Heart right ventricle (tissue), 16 donors: ENCODE data around the gene SEC14L2. TPM values are rescaled to one million over a fixed set of nuclear protein-coding genes. Genes with fewer than 3 reads are reported as not detected.

Experiments used
- ATAC-seq, 8 donors: fragments of 200-7000 bp; cut with Tn5 transposase; one replicate each; pipeline ENCODE4 v1.9.1; 2020; ENCODE audit warnings: mild to moderate bottlenecking in 8 of 8, moderate library complexity in 8 of 8, moderate number of reproducible peaks in 1 of 8
- DNase-seq, 2 donors: peaks; one replicate each; pipeline ENCODE4 v3.0.0-alpha.2; 2020
- H3K27ac ChIP-seq, 10 donors: fragments of 200-600 bp; sonication (generic) in 2 of 10; one replicate each; pipeline versions ENCODE4 v1.5.0 to v1.8.0; 2020 to 2022; ENCODE audit warnings: mild to moderate bottlenecking in 3 of 10
- H3K27me3 ChIP-seq, 7 donors: fragments of 200-600 bp; one replicate each; pipeline ENCODE4 v1.8.0; 2021 to 2022; ENCODE audit warnings: mild to moderate bottlenecking in 2 of 7
- H3K36me3 ChIP-seq, 9 donors: fragments of 200-600 bp; sonication (generic) in 1 of 9; one replicate each; pipeline versions ENCODE4 v1.5.0 to v1.8.0; 2020 to 2022; ENCODE audit warnings: mild to moderate bottlenecking in 2 of 9
- H3K4me1 ChIP-seq, 9 donors: fragments of 200-600 bp; sonication (generic) in 1 of 9; one replicate each; pipeline versions ENCODE4 v1.5.0 to v1.8.0; 2020 to 2022; ENCODE audit warnings: mild to moderate bottlenecking in 4 of 9
- H3K4me3 ChIP-seq, 10 donors: fragments of 200-600 bp; sonication (generic) in 2 of 10; one replicate each; pipeline versions ENCODE4 v1.5.0 to v1.8.0; 2020 to 2022; ENCODE audit warnings: mild to moderate bottlenecking in 7 of 10, moderate library complexity in 2 of 10
- H3K9me3 ChIP-seq, 11 donors: fragments of 200-600 bp in 10 of 11; sonication (generic) in 2 of 11; one replicate each; pipeline versions ENCODE4 v1.5.0 to v1.8.0; 2013 to 2022; ENCODE audit warnings: mild to moderate bottlenecking in 2 of 11, control low read depth in 1 of 11, moderate library complexity in 1 of 11
- WGBS, 2 donors: extraction: QIAGEN DNeasy Blood & Tissue Kit; methylation state at CpG; one replicate each; pipeline ENCODE4 v1.1.7; 2013; ENCODE audit warnings: inconsistent platforms in 1 of 2; 5-methylcytosine and 5-hydroxymethylcytosine counted together
- intact Hi-C, 10 donors: fragments of 100-400 bp; cut with DNase I; formaldehyde crosslinking; loops; one replicate each; pipeline versions ENCODE4 v1.11.1 to v1.14.2; 2022
- polyA plus RNA-seq, 2 donors: library from polyadenylated mRNA; stranded (reverse); fragments of 200-250 nt; gene quantifications; one replicate each; pipeline ENCODE4 v1.2.3, GENCODE V29; 2013
- total RNA-seq, 10 donors: library from RNA; stranded (reverse); fragmentation: NEBNext Ultra II Directional in 3 of 10; extraction: Animal tissue kit (Norgen Biotek cat#: 25700) in 3 of 10; gene quantifications; one replicate each; pipeline versions ENCODE4 v1.2.1 to v1.2.4, GENCODE V29; 2021 to 2023
- TF ChIP-seq, protein P1 (sequence below), 9 donors: fragments of 200-600 bp; sonication (generic) in 2 of 9; IDR thresholded peaks; one replicate each; pipeline versions ENCODE4 v1.5.0 to v1.8.0; 2021 to 2022; ENCODE audit warnings: antibody characterized with exemption in 9 of 9, mild to moderate bottlenecking in 5 of 9, moderate library complexity in 1 of 9
- donor health status: Arrhythmogenic right ventricular cardiomyopathy.
- donor health status: ischemic (EF 13 %, LVEDD 7.1; RV severe dilation, severe dysfunction).
- donor health status: healthy with polysubstance abuse.
- donor health status: DM: no; HTN: yes; CAD: no.
- donor health status: DM: no; HTN: no; CAD: no.
- donor health status: ischemic (EF 25% LVEDD 6.9; RV normal size, moderate dysfunction).
- donor health status: ischemic (EF 25% LVEDD 5.7; RV mildly dilated, moderate dysfunction).
- donor health status: healthy.
- donor health status: DM: yes; HTN: yes; CAD: no.
- donor health status: Ischemic cardiomyopathy.
- donor health status: ischemic (EF 35%, LVEDD 5.7; RV mildly dilated, moderate dysfunction).
- donor health status: nonischemic (EF 11% LVEDD 7.7; RV severe dilation, severe dysfunction).
- donor health status: DM: yes; HTN: yes; CAD: no.
- donor health status: PGD.
- donor health status: ischemic (EF 29% LVEDD 5.4; RV normal size, mild dysfunction).
- donor health status: nonischemic (EF 23%, LVEDD 6.1; RV moderate dilation, normal function).

The SEC14L2 gene
- total and polyA plus RNA-seq, 12 donors: 0.21 to 7.6 (median 0.87) TPM

- Histone ChIP-seq H3K36me3 (no peaks in the 10 kb centered on the region), H3K4me1 (peaks cover 0 to 19% (median 0%) of the 10 kb centered on the region in 9 donors), H3K27ac (no peak overlapping the region), H3K9me3 (peaks cover 0 to 10% (median 0%) of the 10 kb centered on the region in 11 donors), H3K27me3 (peaks cover 0 to 57% (median 8%) of the 10 kb centered on the region in 7 donors), H3K4me3 (no peak overlapping the region)
- no peak for ATAC-seq
- intact Hi-C loops: no loop called here
- 92 to 94% methylated on average over 4 of the region's 4 CpGs for WGBS, 2 donors
- TF ChIP-seq, protein P1, sequence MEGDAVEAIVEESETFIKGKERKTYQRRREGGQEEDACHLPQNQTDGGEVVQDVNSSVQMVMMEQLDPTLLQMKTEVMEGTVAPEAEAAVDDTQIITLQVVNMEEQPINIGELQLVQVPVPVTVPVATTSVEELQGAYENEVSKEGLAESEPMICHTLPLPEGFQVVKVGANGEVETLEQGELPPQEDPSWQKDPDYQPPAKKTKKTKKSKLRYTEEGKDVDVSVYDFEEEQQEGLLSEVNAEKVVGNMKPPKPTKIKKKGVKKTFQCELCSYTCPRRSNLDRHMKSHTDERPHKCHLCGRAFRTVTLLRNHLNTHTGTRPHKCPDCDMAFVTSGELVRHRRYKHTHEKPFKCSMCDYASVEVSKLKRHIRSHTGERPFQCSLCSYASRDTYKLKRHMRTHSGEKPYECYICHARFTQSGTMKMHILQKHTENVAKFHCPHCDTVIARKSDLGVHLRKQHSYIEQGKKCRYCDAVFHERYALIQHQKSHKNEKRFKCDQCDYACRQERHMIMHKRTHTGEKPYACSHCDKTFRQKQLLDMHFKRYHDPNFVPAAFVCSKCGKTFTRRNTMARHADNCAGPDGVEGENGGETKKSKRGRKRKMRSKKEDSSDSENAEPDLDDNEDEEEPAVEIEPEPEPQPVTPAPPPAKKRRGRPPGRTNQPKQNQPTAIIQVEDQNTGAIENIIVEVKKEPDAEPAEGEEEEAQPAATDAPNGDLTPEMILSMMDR (IDR thresholded peaks at IDR 0.05): no peak
- DNase-seq: no peak
Observed at GRCh38 chr22:30439226-30439625, 42.4 kb downstream of the SEC14L2 start.

DNA sequence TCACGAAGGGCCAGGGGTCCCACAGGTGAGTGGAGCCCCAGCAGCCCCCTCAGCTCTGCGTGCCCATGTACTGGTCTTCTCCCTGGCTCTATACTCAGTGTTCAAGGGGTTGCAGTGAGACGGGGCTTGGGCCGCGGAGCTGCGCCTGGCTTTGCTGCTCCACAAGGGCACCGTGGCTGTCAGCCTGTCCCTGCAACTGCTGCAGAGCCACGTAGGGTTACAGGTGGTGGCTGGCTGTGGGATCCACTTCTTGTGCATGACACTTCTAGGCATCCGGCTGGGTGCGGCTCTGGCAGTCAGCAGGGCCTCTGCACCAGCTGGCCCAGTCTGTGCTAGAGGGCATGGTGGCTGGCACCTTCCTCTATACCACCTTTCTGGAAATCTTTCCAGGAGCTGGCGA is 43.0 kb downstream of the SEC14L2 start:
- no peak overlapping the region for H3K27ac ChIP-seq
- peaks cover 0 to 19% (median 0%) of the 10 kb centered on the region in 9 donors for H3K4me1 ChIP-seq
- DNase-seq (no peak), ATAC-seq (no peak)
- 88 to 92% methylated on average over 11 of the region's 11 CpGs for WGBS, 2 donors
- H3K4me3 ChIP-seq: no peak overlapping the region
- TF ChIP-seq, protein P1 (IDR thresholded peaks at IDR 0.05): no peak
- H3K27me3 ChIP-seq: peaks cover 0 to 63% (median 8%) of the 10 kb centered on the region in 7 donors
- no peaks in the 10 kb centered on the region for H3K36me3 ChIP-seq
- intact Hi-C loops: no loop called here
- H3K9me3 ChIP-seq: peaks cover 0 to 10% (median 0%) of the 10 kb centered on the region in 11 donors

GRCh38 chr22:30441088-30441487 is 44.3 kb downstream of the SEC14L2 start:
- Histone ChIP-seq H3K27ac (no peak overlapping the region), H3K4me3 (no peak overlapping the region), H3K4me1 (peaks cover 0 to 12% (median 0%) of the 10 kb centered on the region in 9 donors), H3K9me3 (peaks cover 0 to 2% (median 0%) of the 10 kb centered on the region in 11 donors), H3K36me3 (no peaks in the 10 kb centered on the region), H3K27me3 (peaks cover 0 to 73% (median 10%) of the 10 kb centered on the region in 7 donors)
- TF ChIP-seq, protein P1 (IDR thresholded peaks at IDR 0.05): no peak
- WGBS, 2 donors: 71 to 77% methylated on average over 9 of the region's 9 CpGs
- intact Hi-C loops: no loop called here
- DNase-seq (no peak), ATAC-seq (no peak)

DNA sequence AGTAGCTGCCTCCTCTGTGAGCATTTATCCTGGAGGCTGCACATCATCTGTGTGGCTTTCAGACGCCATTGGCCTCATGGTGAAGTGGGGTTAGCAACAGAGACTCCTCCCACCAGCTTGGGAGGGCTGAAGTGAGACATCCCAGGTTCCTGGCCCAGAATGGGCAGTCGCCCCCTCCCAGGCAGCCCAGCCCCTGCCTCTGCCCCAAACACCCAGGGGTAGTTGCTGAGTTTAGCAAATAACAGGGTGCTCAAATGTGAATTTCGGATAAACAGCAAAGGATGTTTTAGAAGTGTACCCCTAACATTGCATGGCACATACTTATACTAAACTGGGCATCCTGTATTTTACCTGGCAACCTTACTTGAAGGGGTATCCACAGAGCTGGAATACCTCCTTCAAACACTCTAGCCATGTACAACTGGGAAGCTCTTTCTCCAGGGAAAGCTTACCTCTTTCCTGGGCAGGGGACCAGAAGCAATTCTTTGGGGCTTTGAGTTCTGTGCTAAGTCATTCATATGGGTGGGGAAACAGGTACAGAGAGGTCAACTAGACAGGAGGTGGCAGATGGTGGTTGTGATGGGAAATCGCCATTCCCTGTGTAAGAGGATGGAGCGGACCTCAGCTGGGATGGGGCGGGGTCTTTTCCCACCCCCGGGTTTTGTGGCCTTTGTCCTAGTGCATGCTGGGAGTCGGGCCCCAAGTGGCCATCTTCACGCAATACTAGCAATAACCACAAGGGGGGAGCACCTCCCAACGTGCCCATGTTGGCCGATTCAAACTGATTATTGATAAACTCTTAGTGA is 48.0 kb downstream of the SEC14L2 start:
- H3K27me3 ChIP-seq: peaks cover 0 to 65% (median 17%) of the 10 kb centered on the region in 7 donors
- TF ChIP-seq, protein P1 (IDR thresholded peaks at IDR 0.05): peak in 8 of 9 donors; percentile 38 to 79 (median 67)
- WGBS, 2 donors: 23 to 24% methylated on average over 11 of the region's 11 CpGs
- no peak overlapping the region for H3K27ac ChIP-seq
- H3K9me3 ChIP-seq: no peaks in the 10 kb centered on the region
- ATAC-seq (peak in 2 of 8 donors; percentile 53 to 55), DNase-seq (no peak)
- intact Hi-C loops: loop anchor here in 2 of 10 donors (5.0 kb wide), 1 partner anchor 42 kb away; no protein-coding TSS in a partner anchor
- no peak overlapping the region for H3K4me3 ChIP-seq
- H3K36me3 ChIP-seq: no peaks in the 10 kb centered on the region
- peaks cover 0 to 10% (median 0%) of the 10 kb centered on the region in 9 donors for H3K4me1 ChIP-seq
